ENCODE results near the gene FAM110A. TPM values are rescaled to one million over a fixed set of nuclear protein-coding genes. Genes with fewer than 3 reads are reported as not detected.

FAM110A gene
- polyA plus RNA-seq, 1 experiment: 1.9 TPM

GRCh38 chr20:871948-872347 is 38.4 kb downstream of the FAM110A start:
- no peak for DNase-seq (ENCODE audit: low read depth, low spot score)
- no peaks in the 10 kb centered on the region for H3K27me3 ChIP-seq (ENCODE audit: control insufficient read depth, insufficient read depth, low read length)
- no peak for TF ChIP-seq CTCF (IDR thresholded peaks at IDR 0.05; ENCODE audit: low read depth, low read length)
- no peak overlapping the region for H3K4me3 ChIP-seq (ENCODE audit: low read depth, low read length)
- H3K9me3 ChIP-seq (ENCODE audit: control insufficient read depth, insufficient read depth, low read length): no peaks in the 10 kb centered on the region
- H3K27ac ChIP-seq (ENCODE audit: low read depth, low read length): no peak overlapping the region
- ChIA-PET CTCF (no interaction called here), POLR2A (no interaction called here)

- no peak overlapping the region for H3K27ac ChIP-seq (ENCODE audit: low read depth, low read length)
- CTCF ChIA-PET: no interaction called here
- H3K4me3 ChIP-seq (ENCODE audit: low read depth, low read length): no peak overlapping the region
- no peak for DNase-seq (ENCODE audit: low read depth, low spot score)
- TF ChIP-seq CTCF (IDR thresholded peaks at IDR 0.05; ENCODE audit: low read depth, low read length): no peak
- H3K9me3 ChIP-seq (ENCODE audit: control insufficient read depth, insufficient read depth, low read length): no peaks in the 10 kb centered on the region
- no peaks in the 10 kb centered on the region for H3K27me3 ChIP-seq (ENCODE audit: control insufficient read depth, insufficient read depth, low read length)
- POLR2A ChIA-PET: no interaction called here
These were observed 39.5 kb downstream of the FAM110A start for GRCh38 chr20:872855-873520.

GRCh38 chr20:873875-874607 is 40.5 kb downstream of the FAM110A start:
- no peak for DNase-seq (ENCODE audit: low read depth, low spot score)
- H3K27ac ChIP-seq (ENCODE audit: low read depth, low read length): no peak overlapping the region
- ChIA-PET CTCF (no interaction called here), POLR2A (no interaction called here)
- H3K4me3 ChIP-seq (ENCODE audit: low read depth, low read length): no peak overlapping the region
- no peaks in the 10 kb centered on the region for H3K27me3 ChIP-seq (ENCODE audit: control insufficient read depth, insufficient read depth, low read length)
- H3K9me3 ChIP-seq (ENCODE audit: control insufficient read depth, insufficient read depth, low read length): no peaks in the 10 kb centered on the region
- no peak for TF ChIP-seq CTCF (IDR thresholded peaks at IDR 0.05; ENCODE audit: low read depth, low read length)

GRCh38 chr20:875115-875514 is 41.6 kb downstream of the FAM110A start:
- H3K4me3 ChIP-seq (ENCODE audit: low read depth, low read length): no peak overlapping the region
- DNase-seq (ENCODE audit: low read depth, low spot score): no peak
- CTCF ChIA-PET: no interaction called here
- POLR2A ChIA-PET: no interaction called here
- no peak for TF ChIP-seq CTCF (IDR thresholded peaks at IDR 0.05; ENCODE audit: low read depth, low read length)
- H3K27ac ChIP-seq (ENCODE audit: low read depth, low read length): no peak overlapping the region
- no peaks in the 10 kb centered on the region for H3K27me3 ChIP-seq (ENCODE audit: control insufficient read depth, insufficient read depth, low read length)
- no peaks in the 10 kb centered on the region for H3K9me3 ChIP-seq (ENCODE audit: control insufficient read depth, insufficient read depth, low read length)

GRCh38 chr20:877814-878213 is 44.3 kb downstream of the FAM110A start:
- Histone ChIP-seq H3K4me3 (ENCODE audit: low read depth, low read length) (no peak overlapping the region), H3K27me3 (ENCODE audit: control insufficient read depth, insufficient read depth, low read length) (no peaks in the 10 kb centered on the region), H3K27ac (ENCODE audit: low read depth, low read length) (no peak overlapping the region), H3K9me3 (ENCODE audit: control insufficient read depth, insufficient read depth, low read length) (no peaks in the 10 kb centered on the region)
- no peak for DNase-seq (ENCODE audit: low read depth, low spot score)
- TF ChIP-seq CTCF (IDR thresholded peaks at IDR 0.05; ENCODE audit: low read depth, low read length): no peak
- ChIA-PET POLR2A (no interaction called here), CTCF (no interaction called here)

Measured in AG04450 (cell line).